ENCODE results near the gene MYCT1.

The MYCT1 gene

DNA sequence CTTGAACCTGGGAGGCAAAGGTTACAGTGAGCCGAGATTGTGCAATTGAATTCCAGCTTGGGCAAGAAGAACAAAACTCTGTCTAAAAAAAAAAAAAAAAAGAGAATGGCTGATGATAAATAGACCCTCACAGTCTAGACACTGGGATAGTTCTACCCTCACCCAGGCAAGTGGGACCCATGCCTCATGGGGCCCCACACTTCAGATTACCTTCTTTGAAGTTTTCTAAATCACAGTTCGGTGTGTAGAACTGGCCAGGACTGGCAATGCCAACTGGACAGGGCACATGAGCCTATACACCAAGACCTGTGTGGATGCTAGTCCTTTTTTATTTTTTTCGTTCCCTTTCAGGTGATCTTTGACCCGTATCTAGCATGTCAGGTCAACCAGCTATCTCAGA, 28.6 kb downstream of the MYCT1 start:
- no peak for DNase-seq

DNA sequence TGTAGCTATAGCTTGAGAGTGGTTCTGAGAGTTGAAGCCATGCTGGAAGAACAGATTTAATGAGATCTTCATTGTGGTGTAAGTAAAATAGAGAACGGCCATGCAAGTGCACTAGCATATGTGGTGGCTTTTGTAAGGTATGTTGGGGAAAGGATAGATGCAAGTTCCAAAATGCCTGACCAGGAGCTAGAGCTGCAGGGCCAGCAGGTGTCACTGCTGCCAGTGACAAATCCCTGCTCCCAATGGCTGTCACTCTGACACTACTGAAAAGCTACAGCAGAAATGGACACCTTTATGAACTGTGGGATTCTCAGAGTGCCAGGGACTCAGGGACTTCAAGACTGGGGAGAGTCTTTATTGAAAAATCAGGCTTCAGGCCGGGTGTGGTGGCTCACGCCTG, 29.8 kb downstream of the MYCT1 start:
- no peak for DNase-seq

GRCh38 chr6:152734630-152735029, 36.9 kb downstream of the MYCT1 start:
- no peak for DNase-seq

GRCh38 chr6:152736687-152737273, 39.1 kb downstream of the MYCT1 start:
- DNase-seq, result no peak

DNA sequence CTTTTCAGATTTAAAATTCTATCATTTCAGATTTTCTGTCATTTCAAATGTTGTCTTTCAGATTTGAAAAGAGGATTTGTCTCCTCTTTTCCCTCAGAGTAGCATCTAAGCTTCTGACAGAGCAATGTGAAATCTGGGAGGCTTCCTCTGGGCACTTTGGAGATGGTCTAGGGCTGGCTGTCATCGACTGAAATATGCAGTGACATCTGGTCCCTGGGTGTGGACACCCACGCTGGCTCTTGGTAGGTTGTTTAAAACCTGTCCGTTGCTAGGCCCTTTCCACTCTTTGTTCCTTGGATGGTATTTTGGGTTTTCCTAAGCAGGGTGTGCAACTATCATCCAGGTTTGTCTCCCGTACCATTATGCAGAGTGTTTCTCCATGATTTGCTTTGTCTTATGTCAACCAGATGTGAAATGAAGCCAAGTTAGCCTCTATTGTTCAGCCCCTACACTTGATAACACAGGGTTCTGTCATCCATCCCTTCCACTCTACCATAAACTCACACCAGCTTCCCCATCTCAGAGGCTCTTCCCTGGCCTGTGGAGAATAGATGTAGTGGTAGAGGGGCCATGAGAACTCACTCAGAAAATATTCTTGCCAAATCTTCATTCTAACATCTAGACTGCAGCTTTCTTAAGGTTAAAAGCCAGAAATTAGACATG, 47.9 kb downstream of the MYCT1 start:
- DNase-seq, result no peak

DNA sequence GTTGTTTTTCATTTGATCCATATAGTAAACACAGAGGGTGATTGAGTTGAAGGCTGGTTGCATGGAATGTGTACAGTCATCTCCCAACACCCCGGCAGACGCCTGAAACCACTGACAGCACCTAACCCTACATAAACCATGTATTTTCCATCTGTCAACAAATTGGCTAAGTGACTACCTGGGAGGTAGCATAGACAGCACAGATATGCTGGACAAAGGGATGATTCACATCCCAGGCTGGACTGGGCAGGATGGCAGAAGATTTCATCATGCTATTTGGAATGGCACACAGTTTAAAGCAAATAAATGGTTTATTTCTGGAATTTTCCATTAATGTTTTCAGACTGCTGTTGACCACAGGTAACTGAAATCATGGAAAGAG, 48.5 kb downstream of the MYCT1 start:
- peak; percentile 30 for DNase-seq

DNA sequence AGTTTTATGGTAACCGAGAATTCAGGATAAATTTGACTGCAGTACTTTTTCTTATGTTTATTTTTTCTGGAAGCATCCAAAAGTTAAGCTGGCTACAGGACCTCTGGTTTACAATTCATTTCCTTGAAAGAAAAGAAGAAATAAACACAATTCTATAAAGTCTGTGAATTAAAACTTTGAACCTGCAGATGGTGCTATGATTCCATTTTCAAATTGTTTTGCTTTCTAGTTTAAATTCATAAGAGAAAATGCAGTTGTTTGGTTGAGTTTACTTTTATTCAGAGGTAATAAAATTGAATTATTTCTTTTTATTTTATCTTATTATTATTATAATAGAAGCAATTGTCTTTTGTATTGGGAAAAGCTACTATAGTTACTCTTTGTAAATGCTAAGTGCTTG, 51.1 kb downstream of the MYCT1 start:
- DNase-seq, result peak; percentile 7

DNA sequence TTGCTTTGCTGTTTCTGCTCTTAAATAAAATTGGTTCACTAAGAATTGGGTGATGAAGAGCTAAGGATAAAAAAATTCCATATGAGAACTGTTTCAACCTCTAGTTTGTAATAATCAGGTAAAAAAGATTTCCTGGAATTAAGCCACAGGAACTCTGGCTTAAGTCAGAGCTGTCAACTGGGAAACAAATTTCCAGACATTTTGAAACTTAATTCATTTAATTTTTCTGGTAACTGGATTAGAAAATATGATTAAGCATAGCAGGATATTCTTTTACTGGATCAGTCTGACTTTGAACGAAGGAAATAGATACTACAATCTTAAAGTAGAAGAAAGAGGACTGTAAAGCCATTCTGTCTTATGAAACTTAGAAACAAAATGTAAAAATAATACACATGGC, 51.6 kb downstream of the MYCT1 start:
- DNase-seq, result no peak

DNA sequence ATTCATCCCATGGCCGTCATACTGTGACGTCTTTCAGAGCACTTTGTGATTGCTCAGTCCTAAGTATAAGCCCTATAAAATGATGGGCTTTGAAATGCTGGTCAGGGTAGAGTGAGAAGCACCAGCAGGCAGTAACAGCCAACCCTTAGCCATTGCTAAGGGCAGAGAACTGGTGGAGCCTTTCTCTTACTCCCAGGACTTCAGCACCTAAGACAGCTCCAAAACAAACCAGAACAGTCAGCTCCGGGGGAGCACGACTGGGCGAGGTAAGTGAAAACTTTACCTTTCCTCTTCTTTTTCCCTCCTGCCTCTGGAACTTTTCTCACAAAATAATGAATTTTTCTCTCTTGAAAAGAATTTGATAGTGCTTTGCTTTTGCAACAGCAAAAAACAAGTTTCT, 53.0 kb downstream of the MYCT1 start, which contains the start of gene VIP:
TSS of gene VIP (plus strand) at position 104 of the 400 bp plus-strand sequence. CDS start 1,381 bp downstream, outside the sequence.
- DNase-seq, result peak; percentile 23

- no peak for DNase-seq
Observed at GRCh38 chr6:152765331-152765730, 67.6 kb downstream of the MYCT1 start.

GRCh38 chr6:152769159-152769558, 71.5 kb downstream of the MYCT1 start:
- DNase-seq, result no peak

GRCh38 chr6:152769993-152770392, 72.3 kb downstream of the MYCT1 start:
- no peak for DNase-seq

DNA sequence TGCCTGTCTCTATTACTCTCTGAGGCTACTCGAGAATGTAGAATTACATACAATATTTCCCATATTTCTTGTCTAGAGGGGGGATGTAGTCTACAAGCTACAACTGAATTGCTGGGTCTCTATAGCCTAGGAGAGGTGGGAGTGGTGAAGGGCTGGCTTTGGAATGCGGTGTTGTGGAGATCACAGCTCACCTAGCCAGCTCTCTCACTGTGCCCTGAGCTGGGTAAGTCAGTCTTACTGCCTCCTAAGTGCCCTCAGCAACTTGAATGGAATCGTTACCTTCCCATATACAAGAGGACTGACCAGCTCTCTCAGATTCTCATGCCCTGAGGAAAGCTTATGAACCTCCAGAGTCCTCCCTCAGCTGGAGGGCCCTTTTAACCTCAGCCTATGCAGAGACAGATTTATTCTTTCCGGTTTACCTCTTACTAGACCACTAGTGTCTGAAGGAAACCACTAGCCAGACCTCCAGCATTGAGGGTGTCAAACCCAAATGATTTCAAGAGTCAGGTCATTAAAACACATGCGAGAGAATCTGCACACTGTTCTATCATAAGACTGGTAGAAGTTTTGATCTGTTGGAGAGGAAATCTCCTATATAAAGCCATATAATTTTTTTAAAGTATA, 73.5 kb downstream of the MYCT1 start:
- no peak for DNase-seq
